Ishikawa (cell line): ENCODE data around the gene CACNA2D3.

Experiments
- CREB1 ChIP-seq: IDR thresholded peaks from 2 replicates; pipeline ENCODE4 v1.6.1; 2012; ENCODE audit warnings: low read depth
- EP300 ChIP-seq: IDR thresholded peaks from 2 replicates; pipeline ENCODE4 v1.6.1; 2012; ENCODE audit warnings: borderline replicate concordance
- FOXM1 ChIP-seq: IDR thresholded peaks from 2 replicates; pipeline ENCODE4 v1.6.1; 2012; ENCODE audit warnings: low read depth, borderline replicate concordance
- TAF1 ChIP-seq: IDR thresholded peaks from 2 replicates; pipeline ENCODE4 v1.6.1; 2012; ENCODE audit warnings: low read depth, mild to moderate bottlenecking
- TEAD4 ChIP-seq: IDR thresholded peaks from 2 replicates; pipeline ENCODE4 v1.6.1; 2012
- TF ChIP-seq, protein P1 (sequence below): IDR thresholded peaks from 2 replicates; pipeline ENCODE4 v1.6.1; 2012

DNA sequence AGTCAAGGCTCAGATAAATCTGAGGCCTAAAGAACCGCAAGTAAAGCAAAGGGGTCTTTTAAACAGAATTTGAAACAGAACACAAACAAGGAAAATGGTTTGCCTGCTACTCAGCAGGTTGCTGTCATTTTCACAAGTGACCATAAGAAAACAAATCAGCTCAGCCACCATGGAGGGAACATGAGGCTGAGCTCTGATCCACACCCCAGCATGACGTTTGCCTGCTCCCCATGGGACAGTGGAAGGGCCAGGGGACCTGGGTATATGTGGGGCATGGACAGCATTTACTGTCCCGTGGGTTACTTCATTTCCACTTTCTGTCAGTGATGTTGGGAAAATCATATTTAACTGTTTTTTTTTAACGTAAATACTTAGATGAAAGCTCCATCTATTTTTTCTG lies 434.3 kb downstream of the CACNA2D3 start:
- no peak for TF ChIP-seq TEAD4
- TF ChIP-seq TAF1 = no peak
- no peak for TF ChIP-seq EP300
- TF ChIP-seq, protein P1, sequence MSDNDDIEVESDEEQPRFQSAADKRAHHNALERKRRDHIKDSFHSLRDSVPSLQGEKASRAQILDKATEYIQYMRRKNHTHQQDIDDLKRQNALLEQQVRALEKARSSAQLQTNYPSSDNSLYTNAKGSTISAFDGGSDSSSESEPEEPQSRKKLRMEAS = no peak
- TF ChIP-seq FOXM1 = no peak
- no peak for TF ChIP-seq CREB1
